Caco-2 (cell line): ENCODE data around the gene WWOX. TPM values are rescaled to one million over a fixed set of nuclear protein-coding genes. Genes with fewer than 3 reads are reported as not detected.

Experiments
- BruUV-seq: library from RNA; stranded (reverse); fragments of 400-500 nt; replicated peaks from 2 replicates; lab custom pipeline; 2021; lab: Mats Ljungman, UMichigan
- CTCF ChIA-PET: fragments of 300-600 bp; sonication (Branson Sonifier 250); formaldehyde crosslinking; loops from one replicate; lab custom pipeline; 2022; ENCODE audit warnings: antibody characterized with exemption; lab: Charles Lee
- POLR2A ChIA-PET: fragments of 300-600 bp; sonication (Branson Sonifier 250); formaldehyde crosslinking; loops from one replicate; lab custom pipeline; 2022; ENCODE audit warnings: antibody characterized with exemption; lab: Charles Lee
- DNase-seq, 2 experiments: peaks; one replicate each; pipeline versions ENCODE4 v3.0.0 to v3.0.0-alpha.2; 2020 to 2022
- H3K27me3 ChIP-seq: replicated peaks from 2 replicates; pipeline ENCODE4 v1.6.0; 2011; ENCODE audit warnings: low read length; ENCODE audit not compliant: control insufficient read depth, insufficient read depth
- H3K36me3 ChIP-seq: 2 replicates; pipeline ENCODE4 v1.5.1; 2011; ENCODE audit warnings: low read length; ENCODE audit not compliant: control insufficient read depth, insufficient read depth
- H3K4me1 ChIP-seq: fragments of 250-450 bp; sonication (Bioruptor Pico); 2 replicates; pipeline ENCODE4 v1.5.1; 2020; ENCODE audit warnings: mild to moderate bottlenecking
- H3K4me3 ChIP-seq: 2 replicates; pipeline ENCODE4 v1.5.1; 2011; ENCODE audit warnings: low read depth, mild to moderate bottlenecking, control low read depth, low read length
- H3K9me3 ChIP-seq: fragments of 250-450 bp; sonication (Bioruptor Pico); 2 replicates; pipeline ENCODE4 v1.5.1; 2020; ENCODE audit warnings: mild to moderate bottlenecking, moderate library complexity
- H3K27ac Mint-ChIP-seq: one replicate; pipeline ENCODE4 v1.8.0; 2022; ENCODE audit warnings: mixed read lengths; ENCODE audit not compliant: unreplicated experiment
- H3K27me3 Mint-ChIP-seq: one replicate; pipeline ENCODE4 v1.8.0; 2022; ENCODE audit warnings: mixed read lengths; ENCODE audit not compliant: insufficient read depth, unreplicated experiment
- H3K36me3 Mint-ChIP-seq: one replicate; pipeline ENCODE4 v1.8.0; 2022; ENCODE audit warnings: mild to moderate bottlenecking, mixed read lengths; ENCODE audit not compliant: insufficient read depth, unreplicated experiment
- H3K4me1 Mint-ChIP-seq: one replicate; pipeline ENCODE4 v1.8.0; 2022; ENCODE audit warnings: low read depth, mixed read lengths; ENCODE audit not compliant: unreplicated experiment
- H3K4me3 Mint-ChIP-seq: one replicate; pipeline ENCODE4 v1.8.0; 2022; ENCODE audit warnings: mild to moderate bottlenecking, moderate library complexity, mixed read lengths; ENCODE audit not compliant: unreplicated experiment
- H3K9me3 Mint-ChIP-seq: one replicate; pipeline ENCODE4 v1.8.0; 2022; ENCODE audit warnings: mixed read lengths; ENCODE audit not compliant: unreplicated experiment
- CTCF ChIP-seq, 2 experiments: fragments of 200-600 bp in 1 of 2; IDR thresholded peaks; 1 replicate in 1 of 2; 2 replicates in 1 of 2; pipeline versions ENCODE4 v1.5.1 to v1.8.0; 2011 to 2022; ENCODE audit warnings: antibody characterized with exemption in 1 of 2, control low read depth in 1 of 2, inconsistent platforms in 1 of 2, low read depth in 1 of 2, low read length in 1 of 2, mild to moderate bottlenecking in 1 of 2, moderate library complexity in 1 of 2; ENCODE audit not compliant: insufficient read depth in 1 of 2, severe bottlenecking in 1 of 2, unreplicated experiment in 1 of 2
- intact Hi-C: fragments of 100-400 bp; cut with micrococcal nuclease; formaldehyde crosslinking; loops from one replicate; pipeline ENCODE4 v1.10.0; 2022; ENCODE audit not compliant: unreplicated experiment
- total RNA-seq: library from RNA; stranded (reverse); gene quantifications from 2 replicates; pipeline ENCODE4 v1.2.3, GENCODE V29; 2022

WWOX gene
- total RNA-seq, 1 experiment from 2014 or later: 45.0 TPM

DNA sequence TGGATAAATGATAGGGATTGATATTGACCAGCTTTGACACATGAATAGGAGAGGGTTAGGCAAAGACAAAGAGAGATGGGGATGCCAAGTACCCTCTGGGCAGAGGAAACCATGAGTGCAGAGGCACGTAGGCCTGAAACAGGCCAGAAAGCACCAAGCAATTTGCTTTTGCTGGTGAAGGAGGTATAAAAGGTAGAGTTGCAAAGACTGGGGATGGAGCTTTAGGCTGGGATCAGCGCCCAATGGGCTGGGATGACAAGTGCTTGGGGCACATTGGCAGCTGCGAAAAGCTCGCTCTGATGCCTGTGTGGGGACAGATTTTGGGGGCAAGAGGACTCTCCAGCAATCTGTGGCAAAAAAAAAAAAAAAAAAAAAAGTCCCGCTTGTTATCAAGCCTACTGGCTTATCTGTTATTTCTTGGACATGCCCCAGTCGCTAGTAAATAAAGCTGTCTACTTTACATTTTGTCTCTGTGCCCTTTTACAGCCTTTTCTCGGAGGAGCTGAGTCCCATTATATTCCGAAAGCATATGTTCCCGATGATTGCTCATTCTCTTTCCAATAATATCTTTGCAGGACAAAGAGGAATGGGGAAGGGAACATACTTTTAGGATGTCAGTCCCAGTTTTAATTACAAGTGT is 922.7 kb downstream of the WWOX start:
- H3K9me3 ChIP-seq: no peaks in the 10 kb centered on the region
- no TSS peak for BruUV-seq
- TF ChIP-seq CTCF (IDR thresholded peaks at IDR 0.05; ENCODE audit: insufficient read depth in 1 of 2, low read depth in 1 of 2, low read length in 1 of 2, severe bottlenecking in 1 of 2, unreplicated experiment in 1 of 2): no peak
- H3K4me3 ChIP-seq: no peak overlapping the region
- Mint-ChIP-seq H3K9me3 (no peaks in the 10 kb centered on the region), H3K27ac (no peak overlapping the region), H3K4me1 (peaks cover 10% of the 10 kb centered on the region), H3K4me3 (no peak overlapping the region), H3K36me3 (no peaks in the 10 kb centered on the region), H3K27me3 (no peaks in the 10 kb centered on the region)
- intact Hi-C loops: no loop called here
- peaks cover 6% of the 10 kb centered on the region; the same call in 1 of the 2 replicates for H3K4me1 ChIP-seq
- no peak for DNase-seq
- no peaks in the 10 kb centered on the region for H3K27me3 ChIP-seq
- no peaks in the 10 kb centered on the region for H3K36me3 ChIP-seq
- POLR2A ChIA-PET: no interaction called here
- CTCF ChIA-PET: no interaction called here

- H3K4me3 ChIP-seq: no peak overlapping the region
- no peak for TF ChIP-seq CTCF (IDR thresholded peaks at IDR 0.05; ENCODE audit: insufficient read depth in 1 of 2, low read depth in 1 of 2, low read length in 1 of 2, severe bottlenecking in 1 of 2, unreplicated experiment in 1 of 2)
- Mint-ChIP-seq H3K27ac (no peak overlapping the region), H3K36me3 (no peaks in the 10 kb centered on the region), H3K4me3 (no peak overlapping the region), H3K9me3 (no peaks in the 10 kb centered on the region), H3K27me3 (no peaks in the 10 kb centered on the region), H3K4me1 (peaks cover 3% of the 10 kb centered on the region)
- POLR2A ChIA-PET: no interaction called here
- CTCF ChIA-PET: no interaction called here
- DNase-seq: no peak
- H3K36me3 ChIP-seq: no peaks in the 10 kb centered on the region
- H3K4me1 ChIP-seq: peaks cover 1% of the 10 kb centered on the region; the same call in 1 of the 2 replicates
- BruUV-seq: no TSS peak
- no peaks in the 10 kb centered on the region for H3K27me3 ChIP-seq
- H3K9me3 ChIP-seq: no peaks in the 10 kb centered on the region
- intact Hi-C loops: no loop called here
Observed at GRCh38 chr16:79026117-79026516, 926.7 kb downstream of the WWOX start.

GRCh38 chr16:79036541-79036940 is 937.1 kb downstream of the WWOX start:
- H3K36me3 ChIP-seq: no peaks in the 10 kb centered on the region
- intact Hi-C loops: no loop called here
- H3K27me3 ChIP-seq: no peaks in the 10 kb centered on the region
- TF ChIP-seq CTCF (IDR thresholded peaks at IDR 0.05; ENCODE audit: insufficient read depth in 1 of 2, low read depth in 1 of 2, low read length in 1 of 2, severe bottlenecking in 1 of 2, unreplicated experiment in 1 of 2): no peak
- ChIA-PET CTCF (no interaction called here), POLR2A (no interaction called here)
- H3K4me1 ChIP-seq: peaks cover 11% of the 10 kb centered on the region; the same call in 1 of the 2 replicates
- peaks cover 5% of the 10 kb centered on the region; the same call in 1 of the 2 replicates for H3K9me3 ChIP-seq
- no peak for DNase-seq
- Mint-ChIP-seq H3K4me1 (no peaks in the 10 kb centered on the region), H3K9me3 (peaks cover 16% of the 10 kb centered on the region), H3K4me3 (no peak overlapping the region), H3K27ac (no peak overlapping the region), H3K36me3 (no peaks in the 10 kb centered on the region), H3K27me3 (no peaks in the 10 kb centered on the region)
- no TSS peak for BruUV-seq
- H3K4me3 ChIP-seq: no peak overlapping the region
